22Rv1 (cell line): ENCODE results near the gene BCCIP.

Experiments
- ZFX ChIP-seq: fragments of 450-650 bp; IDR thresholded peaks from 2 replicates; pipeline ENCODE4 v1.6.1; 2017; ENCODE audit warnings: antibody characterized with exemption, borderline replicate concordance
- TF ChIP-seq, protein P1 (sequence below): fragments of 450-650 bp; IDR thresholded peaks from 2 replicates; pipeline ENCODE4 v1.5.1; 2017; ENCODE audit warnings: mild to moderate bottlenecking

DNA sequence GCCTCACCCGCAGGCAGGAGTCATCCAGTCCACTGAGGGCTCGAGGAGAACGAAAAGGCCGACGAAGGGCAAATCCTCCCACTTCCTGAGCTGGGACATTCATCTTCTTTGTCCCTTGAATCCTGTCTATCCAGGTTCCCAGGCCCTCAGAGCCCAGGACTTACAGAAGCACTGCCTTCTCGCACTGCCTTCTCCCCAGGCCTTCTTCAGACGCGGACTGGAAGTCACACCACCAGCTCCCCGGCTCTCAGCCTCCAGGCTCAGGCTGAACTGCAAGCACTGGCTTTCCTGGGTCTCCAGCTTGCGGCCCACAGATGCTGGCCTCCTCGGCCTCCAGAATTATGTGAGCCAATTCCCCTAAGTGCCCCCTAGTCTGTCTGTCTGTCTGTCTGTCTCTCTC lies 41.3 kb upstream of the BCCIP start:
- TF ChIP-seq, protein P1, sequence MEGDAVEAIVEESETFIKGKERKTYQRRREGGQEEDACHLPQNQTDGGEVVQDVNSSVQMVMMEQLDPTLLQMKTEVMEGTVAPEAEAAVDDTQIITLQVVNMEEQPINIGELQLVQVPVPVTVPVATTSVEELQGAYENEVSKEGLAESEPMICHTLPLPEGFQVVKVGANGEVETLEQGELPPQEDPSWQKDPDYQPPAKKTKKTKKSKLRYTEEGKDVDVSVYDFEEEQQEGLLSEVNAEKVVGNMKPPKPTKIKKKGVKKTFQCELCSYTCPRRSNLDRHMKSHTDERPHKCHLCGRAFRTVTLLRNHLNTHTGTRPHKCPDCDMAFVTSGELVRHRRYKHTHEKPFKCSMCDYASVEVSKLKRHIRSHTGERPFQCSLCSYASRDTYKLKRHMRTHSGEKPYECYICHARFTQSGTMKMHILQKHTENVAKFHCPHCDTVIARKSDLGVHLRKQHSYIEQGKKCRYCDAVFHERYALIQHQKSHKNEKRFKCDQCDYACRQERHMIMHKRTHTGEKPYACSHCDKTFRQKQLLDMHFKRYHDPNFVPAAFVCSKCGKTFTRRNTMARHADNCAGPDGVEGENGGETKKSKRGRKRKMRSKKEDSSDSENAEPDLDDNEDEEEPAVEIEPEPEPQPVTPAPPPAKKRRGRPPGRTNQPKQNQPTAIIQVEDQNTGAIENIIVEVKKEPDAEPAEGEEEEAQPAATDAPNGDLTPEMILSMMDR, result no peak
- TF ChIP-seq ZFX, result no peak
